Uterus (tissue), 2 donors: ENCODE measurements around the gene PANX2.

ENCODE experiments used
- POLR2A ChIP-seq, 2 donors: fragments of 450-650 bp; IDR thresholded peaks; one replicate each; pipeline ENCODE4 v1.6.1; 2016; ENCODE audit warnings: antibody characterized with exemption in 2 of 2, mild to moderate bottlenecking in 1 of 2, moderate library complexity in 1 of 2
- TF ChIP-seq, protein P1 (sequence below), 4 experiments: fragments of 200-600 bp in 2 of 4; fragments of 450-650 bp in 2 of 4; sonication (generic) in 2 of 4; IDR thresholded peaks; one replicate each; pipeline ENCODE4 v1.5.1; 2016 to 2019; ENCODE audit warnings: antibody characterized with exemption in 4 of 4, mild to moderate bottlenecking in 2 of 4, moderate library complexity in 1 of 4

DNA sequence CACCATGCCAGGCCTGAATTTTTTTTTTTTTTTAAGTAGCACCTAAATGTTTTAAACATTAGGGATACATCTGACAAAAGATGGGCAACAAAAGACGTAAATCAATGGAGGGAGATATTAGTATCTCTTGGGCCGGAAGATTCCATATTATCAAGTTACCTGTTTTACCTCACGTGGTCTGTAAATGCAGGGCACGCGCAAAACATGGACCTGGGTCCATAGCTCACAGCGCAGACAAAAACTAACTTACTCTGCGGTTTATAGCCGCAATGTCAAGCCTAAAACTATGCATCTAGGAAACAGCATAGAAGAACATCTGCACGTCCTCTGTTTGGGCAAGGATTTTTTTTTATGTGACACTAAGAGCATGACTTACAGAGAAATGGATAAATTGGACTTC, 31.5 kb upstream of the PANX2 start:
- TF ChIP-seq, protein P1, sequence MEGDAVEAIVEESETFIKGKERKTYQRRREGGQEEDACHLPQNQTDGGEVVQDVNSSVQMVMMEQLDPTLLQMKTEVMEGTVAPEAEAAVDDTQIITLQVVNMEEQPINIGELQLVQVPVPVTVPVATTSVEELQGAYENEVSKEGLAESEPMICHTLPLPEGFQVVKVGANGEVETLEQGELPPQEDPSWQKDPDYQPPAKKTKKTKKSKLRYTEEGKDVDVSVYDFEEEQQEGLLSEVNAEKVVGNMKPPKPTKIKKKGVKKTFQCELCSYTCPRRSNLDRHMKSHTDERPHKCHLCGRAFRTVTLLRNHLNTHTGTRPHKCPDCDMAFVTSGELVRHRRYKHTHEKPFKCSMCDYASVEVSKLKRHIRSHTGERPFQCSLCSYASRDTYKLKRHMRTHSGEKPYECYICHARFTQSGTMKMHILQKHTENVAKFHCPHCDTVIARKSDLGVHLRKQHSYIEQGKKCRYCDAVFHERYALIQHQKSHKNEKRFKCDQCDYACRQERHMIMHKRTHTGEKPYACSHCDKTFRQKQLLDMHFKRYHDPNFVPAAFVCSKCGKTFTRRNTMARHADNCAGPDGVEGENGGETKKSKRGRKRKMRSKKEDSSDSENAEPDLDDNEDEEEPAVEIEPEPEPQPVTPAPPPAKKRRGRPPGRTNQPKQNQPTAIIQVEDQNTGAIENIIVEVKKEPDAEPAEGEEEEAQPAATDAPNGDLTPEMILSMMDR (IDR thresholded peaks at IDR 0.05) = no peak
- no peak for TF ChIP-seq POLR2A (IDR thresholded peaks at IDR 0.05)
